NCI-H1694 treated with DMSO at 0.1 percent for 48 hours (cell line): ENCODE data around the gene GPATCH2L.

ENCODE experiments used
- DNase-seq: peaks from one replicate; lab custom pipeline; 2025; lab: John Stamatoyannopoulos, UW

GPATCH2L gene

DNA sequence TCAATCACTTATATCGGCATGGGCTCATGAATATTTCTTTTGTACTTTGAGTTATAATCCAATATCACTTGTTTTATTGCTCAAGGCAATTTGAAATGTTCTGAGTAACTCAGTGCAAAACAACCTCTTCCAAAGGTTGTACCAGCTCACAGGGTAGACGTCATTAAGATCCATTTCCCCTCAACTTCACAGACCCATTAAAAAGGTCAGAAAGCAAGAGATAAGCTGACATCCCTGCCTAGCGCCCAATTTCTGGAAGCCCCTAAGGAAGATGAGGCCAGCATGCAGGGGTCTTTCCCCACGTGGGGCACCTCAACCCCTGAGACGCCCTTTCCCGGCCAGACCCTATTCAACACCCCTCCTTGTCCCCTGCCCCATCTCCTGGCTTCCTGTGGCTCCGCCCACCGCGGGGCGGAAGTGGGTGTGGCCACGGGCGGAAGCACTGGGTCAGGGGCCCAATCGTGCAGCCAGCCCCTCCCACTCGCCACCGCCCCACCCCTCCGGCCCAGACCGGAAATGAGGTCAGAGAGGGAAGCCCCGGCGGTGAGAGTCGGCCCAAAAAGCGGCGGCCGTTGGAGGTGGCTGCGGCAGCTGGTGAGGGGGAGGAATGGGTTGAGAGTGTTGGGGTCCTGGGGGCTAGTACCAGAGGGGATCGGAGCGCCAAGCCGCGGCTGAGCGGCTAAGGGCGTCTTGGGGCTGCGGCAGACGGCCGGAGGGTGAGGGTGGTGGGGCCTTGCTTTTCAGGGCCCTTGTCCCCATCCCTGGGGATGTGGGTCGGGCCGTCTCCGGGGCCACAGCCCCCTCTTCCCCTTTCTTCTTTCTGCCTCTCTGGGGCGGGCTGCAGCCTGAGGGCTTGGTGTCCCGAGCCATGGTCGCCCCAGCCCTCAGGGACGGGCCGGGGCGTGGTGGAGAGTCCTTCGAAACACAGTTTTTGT is at the start of gene GPATCH2L:
TSS of gene GPATCH2L (plus strand) at position 525 of the 935 bp plus-strand sequence. CDS start 2,442 bp downstream, outside the sequence.
- peak; percentile 92 for DNase-seq

- DNase-seq = peak; percentile 30
Measured at GRCh38 chr14:76104802-76105355, 46.8 kb upstream of the GPATCH2L start.

DNA sequence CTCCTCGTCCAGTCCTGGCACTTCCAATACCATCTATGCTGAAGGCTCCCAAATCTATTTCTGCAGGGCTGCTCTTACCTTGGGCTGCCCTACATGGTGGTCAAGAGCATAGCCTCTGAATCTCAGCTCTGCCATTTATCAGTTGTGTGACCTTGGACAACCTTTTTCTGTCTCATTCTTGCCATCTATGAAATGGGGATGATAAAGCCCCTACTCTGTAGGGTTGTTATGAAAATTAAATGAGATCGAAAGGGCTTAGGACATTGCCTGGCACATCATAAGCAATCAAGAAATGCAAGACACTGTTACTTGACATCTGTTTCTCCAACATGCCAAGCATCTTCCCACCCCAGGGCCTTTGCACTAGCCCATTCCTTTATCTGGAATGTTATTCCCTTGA is 45.5 kb upstream of the GPATCH2L start:
- no peak for DNase-seq

GRCh38 chr14:76109087-76109880 is 42.4 kb upstream of the GPATCH2L start:
- no peak for DNase-seq

DNA sequence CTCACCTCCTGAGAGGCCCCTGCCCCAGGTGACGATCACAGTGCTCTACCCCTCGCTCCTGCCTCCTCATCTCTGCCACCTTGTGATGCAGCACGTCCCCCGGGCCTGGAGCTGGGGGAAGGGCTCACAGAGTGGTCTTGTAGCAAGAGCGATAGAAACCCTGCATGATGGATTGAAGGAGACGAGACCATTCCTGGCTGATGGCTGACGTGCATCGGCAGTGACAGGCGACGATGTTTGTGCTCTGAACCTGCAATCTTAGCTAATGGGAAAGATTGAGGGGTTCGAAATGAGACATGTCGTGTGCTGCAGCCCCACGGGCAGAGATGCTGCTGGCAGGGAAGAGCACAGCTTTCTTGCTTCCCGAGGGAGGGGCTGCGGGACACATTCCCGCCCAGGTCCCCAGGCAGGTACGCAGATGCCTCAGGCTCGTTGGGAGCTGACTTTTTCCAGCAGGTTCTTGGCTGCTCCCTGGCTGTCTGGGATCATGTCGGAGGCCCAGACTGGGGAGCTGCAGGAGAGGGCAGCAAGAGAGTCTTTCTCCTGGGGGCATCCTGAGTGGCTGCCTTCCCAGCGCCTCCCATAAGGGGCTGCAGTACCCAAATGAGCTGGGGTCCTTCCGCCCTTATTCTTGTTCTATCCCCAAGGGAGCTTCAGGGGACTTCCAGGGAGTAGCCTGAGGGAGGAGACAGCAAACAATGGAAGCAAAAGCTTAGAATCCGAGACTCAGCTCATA is 38.7 kb upstream of the GPATCH2L start:
- DNase-seq = no peak

DNA sequence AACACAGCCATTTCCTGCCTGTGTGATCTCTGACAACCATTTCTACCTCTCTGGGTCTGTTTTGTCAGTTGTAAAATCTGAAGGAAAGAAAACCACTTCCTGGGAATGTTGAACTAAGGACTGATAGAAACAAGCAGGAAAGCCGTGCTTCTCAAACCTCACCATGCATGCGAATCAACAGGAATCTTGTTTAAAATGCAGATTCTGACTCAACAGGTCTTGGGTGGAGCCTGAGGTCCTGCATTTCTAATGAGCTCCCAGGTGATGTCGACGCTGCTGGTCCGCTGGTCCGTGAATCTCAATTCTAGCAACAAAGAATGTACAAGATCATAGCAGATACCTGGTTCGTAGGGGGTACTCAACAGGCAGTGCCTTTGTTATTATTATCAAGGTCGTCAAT is 38.0 kb upstream of the GPATCH2L start:
- no peak for DNase-seq

DNA sequence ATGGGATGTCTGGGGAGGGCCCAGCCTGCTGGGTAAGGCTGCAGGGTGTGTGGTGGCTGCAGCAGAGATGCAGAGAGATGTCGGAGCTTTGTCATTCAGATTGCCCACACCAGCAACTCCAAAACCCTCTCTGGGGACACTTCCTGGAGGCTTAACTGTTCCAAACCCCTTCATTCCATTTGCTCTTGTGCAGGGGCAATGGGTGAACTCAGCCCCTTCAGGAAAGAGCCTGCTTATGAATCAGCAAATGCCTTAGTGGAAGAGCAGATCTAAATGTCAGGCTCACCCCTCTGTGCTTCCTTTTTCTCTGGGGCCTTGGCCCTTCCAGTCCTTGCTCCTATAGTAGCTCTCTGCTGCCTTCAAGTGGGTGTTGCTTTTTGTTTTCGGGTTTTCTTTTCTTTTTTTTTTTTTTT is 36.7 kb upstream of the GPATCH2L start:
- DNase-seq = peak; percentile 75

GRCh38 chr14:76117789-76118484 is 33.8 kb upstream of the GPATCH2L start:
- DNase-seq = peak; percentile 97

DNA sequence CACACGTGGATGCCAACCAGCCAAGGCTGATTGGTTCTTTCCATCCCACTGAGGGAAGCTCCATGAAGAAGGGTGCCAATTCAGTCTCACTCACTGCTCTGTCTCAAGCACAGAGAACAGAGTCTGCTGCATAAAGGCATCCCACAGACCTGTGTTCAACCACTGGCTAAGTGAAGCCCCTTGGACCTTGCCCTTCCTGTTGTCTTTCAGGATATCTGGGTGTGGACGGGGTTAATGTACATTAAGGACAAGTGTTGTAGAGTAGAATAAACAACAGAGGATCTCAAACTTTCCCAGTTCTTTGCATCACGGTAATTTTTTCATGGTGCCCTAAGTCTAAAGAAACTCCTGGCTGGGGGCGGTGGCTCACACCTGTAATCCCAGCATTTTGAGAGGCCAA is 33.1 kb upstream of the GPATCH2L start:
- no peak for DNase-seq

DNA sequence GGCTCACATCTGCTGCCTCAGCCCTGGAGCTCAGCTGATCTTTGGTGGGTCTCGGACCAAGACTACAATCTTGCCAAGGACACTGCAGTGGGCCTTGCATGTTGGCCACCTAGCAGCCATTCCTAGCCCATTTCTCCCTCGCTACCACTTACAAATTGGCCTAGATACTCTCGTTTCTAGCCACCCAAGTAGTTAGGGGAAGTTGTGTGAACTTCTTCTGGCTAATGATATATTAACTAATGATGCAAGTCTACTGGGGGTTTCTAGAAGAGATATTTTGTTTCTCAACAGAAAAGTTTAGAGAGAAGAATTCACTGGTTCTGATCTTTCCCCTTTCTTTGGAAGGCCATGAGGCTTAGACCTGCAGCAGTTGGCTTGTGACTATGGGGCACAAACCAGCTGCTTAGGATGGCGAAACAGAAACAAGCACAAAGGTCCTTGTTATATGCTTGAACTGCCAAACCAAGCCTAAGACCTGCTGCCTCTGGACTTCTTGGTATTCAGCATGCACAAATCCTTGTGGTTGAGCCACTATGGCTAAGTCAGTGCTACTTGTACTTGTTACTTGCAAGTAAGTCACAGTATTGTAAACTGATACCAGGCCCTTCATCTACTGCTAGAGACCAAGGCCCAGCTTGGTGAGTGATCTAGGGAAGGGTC is 30.5 kb upstream of the GPATCH2L start:
- no peak for DNase-seq

DNA sequence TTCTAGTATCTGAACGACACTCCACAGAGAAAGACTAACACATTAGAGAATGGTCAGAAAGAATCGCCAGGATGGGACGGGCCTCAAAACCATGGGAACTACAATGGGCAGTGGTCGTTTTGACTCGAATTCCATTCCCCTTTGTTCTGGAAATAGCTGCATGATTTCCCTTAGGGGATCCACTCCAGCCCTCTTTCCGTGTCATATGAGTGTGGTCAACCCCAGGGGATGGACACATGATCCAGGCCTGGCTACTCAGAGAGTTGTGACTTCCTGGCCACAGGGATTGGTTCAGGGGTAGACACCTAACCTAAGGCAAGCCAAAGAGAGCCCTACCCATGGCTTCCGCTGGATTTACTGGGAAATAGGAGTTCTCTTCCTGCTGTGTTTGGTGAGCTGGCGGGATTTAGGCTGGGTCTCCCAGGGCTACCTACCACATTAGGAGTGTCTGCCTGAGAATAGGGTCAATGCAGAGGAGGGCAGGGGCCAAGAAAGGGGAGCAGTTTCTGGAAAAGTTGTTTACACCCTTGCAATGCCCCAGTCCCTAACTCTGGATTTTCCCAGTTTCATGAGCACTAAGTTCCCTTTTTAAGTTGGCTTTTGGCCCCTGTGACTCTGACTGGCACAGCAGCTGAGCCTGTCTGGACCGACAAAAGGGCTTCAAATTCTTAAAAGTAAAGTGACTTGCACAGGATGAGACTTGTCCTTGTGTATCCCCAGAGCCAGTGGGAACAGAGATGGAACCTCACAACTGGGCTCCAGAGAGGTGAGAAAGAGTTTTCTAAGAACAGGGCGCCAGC is 28.1 kb upstream of the GPATCH2L start:
- DNase-seq = no peak

DNA sequence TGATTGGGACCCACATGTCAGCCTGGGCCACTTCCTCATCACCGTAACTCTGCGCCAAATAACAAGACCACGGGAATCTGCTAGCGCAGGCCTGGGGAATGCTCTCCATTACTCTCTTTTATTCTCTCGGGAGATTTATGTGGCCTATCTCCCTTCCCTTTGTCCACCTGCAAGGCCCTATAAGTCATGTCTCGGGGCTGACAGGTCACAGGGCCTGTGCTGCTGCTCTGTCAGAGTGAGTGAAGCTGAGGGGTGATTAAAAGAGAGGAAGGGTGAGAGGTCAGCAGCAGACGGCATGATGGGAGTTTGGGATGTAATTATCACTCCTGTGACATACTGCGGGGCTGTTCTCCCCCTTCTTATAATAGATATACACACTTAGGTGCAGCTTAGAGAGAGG is 26.2 kb upstream of the GPATCH2L start:
- DNase-seq = no peak

- DNase-seq = no peak
Measured at GRCh38 chr14:76126076-76126475, 25.6 kb upstream of the GPATCH2L start.

- DNase-seq = no peak
Measured at GRCh38 chr14:76129851-76130576, 21.7 kb upstream of the GPATCH2L start.

DNA sequence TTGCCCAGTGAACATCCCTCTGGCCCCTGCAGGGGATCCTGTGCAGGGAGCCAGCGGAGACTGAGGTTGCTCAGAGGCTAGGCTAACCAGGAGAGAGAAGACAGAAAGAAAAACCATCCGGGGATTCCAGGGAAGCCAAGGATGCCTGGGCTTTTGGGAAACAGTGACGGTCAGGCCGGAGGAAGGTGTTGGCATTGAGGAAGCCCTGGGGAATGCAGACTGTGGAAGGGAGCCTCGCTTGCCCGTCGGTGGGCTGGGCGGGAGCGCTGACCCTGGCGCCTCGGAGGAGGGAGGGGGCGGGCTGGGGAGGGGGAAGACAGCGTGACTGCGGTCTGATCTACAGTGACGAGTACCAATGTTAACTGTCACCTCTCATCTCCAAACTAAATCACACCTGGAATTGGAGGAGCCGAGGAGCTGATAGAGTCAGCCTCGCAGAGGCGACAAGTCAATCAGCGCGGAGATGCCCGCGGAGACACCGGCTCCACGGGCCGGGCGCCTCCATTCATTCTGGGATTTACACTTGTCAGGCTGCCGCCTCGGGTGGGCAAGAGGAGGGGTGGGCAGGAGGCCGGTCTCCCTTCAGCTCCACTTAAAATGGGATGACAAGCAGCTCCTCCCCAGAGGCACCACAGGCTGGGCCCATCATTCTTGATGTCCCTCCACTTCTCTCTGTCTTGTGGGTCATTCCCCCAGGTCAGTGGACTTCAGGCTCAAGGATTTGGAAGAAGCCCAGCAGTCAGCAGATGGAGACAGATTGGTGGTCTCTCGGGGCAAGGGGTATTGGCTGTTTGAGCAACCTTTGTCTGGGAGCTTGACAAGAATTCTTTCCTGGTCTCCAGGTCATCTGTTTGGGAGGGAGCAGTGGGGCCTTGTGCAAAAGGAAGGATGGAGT is 20.4 kb upstream of the GPATCH2L start:
- no peak for DNase-seq

- DNase-seq = no peak
Measured at GRCh38 chr14:76133103-76133502, 18.6 kb upstream of the GPATCH2L start.

- no peak for DNase-seq
Measured at GRCh38 chr14:76134231-76134630, 17.5 kb upstream of the GPATCH2L start.

DNA sequence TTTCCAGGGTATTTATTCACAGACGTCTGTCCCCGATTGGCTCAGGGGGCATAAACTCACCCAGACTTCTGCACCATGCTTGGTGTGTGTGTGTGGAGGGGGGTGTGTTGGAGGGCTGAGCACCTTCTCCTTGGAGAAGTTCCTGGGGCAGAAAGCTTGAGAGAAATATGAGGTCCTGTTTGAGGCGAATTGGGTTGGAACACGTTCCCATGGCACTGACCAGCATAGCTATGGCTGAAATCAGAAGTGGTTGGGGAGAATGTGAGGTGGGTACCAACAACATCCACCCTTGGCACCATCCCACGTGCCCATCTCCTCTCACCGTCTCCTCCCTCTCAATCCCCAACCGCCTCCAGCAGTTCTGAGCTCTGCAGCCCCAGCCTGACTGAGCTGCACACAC is 16.0 kb upstream of the GPATCH2L start:
- DNase-seq = no peak
